ENCODE results near the gene UAP1L1. TPM values are rescaled to one million over a fixed set of nuclear protein-coding genes. Genes with fewer than 3 reads are reported as not detected.
A peak's percentile ranks its signal among the peaks of the same experiment; 100 is the strongest.

Gene UAP1L1
- total and polyA plus RNA-seq, 11 donors: 3.9 to 15.1 (median 9.4) TPM

- DNase-seq (no peak), ATAC-seq (no peak)
- H3K27ac ChIP-seq: no peak overlapping the region
- H3K4me3 ChIP-seq: no peak overlapping the region
- TF ChIP-seq CTCF (IDR thresholded peaks at IDR 0.05) (no peak), POLR2A (IDR thresholded peaks at IDR 0.05) (no peak)
- 39 to 54% (median 42%) methylated on average over 21 to 72 of the region's 72 CpGs for WGBS, 4 donors
- peaks cover 5 to 78% (median 47%) of the 10 kb centered on the region in 9 donors for H3K27me3 ChIP-seq
- peaks cover 5 to 50% (median 32%) of the 10 kb centered on the region in 12 donors for H3K4me1 ChIP-seq
- intact Hi-C loops (cut with DNase I): loop anchor here in 3 of 10 donors (2.0 kb wide), 2 partner anchors 16 to 18 kb away; no protein-coding TSS in a partner anchor
- H3K36me3 ChIP-seq: no peaks in the 10 kb centered on the region
- no peaks in the 10 kb centered on the region for H3K9me3 ChIP-seq
Measured at GRCh38 chr9:137048655-137049543, 28.4 kb upstream of the UAP1L1 start.

- Histone ChIP-seq H3K9me3 (no peaks in the 10 kb centered on the region), H3K4me3 (no peak overlapping the region), H3K4me1 (peaks cover 8 to 50% (median 32%) of the 10 kb centered on the region in 12 donors), H3K27me3 (peaks cover 5 to 84% (median 47%) of the 10 kb centered on the region in 9 donors), H3K36me3 (no peaks in the 10 kb centered on the region), H3K27ac (no peak overlapping the region)
- TF ChIP-seq CTCF (IDR thresholded peaks at IDR 0.05) (peak; percentile 29 to 65 (median 50)), POLR2A (IDR thresholded peaks at IDR 0.05) (no peak)
- DNase-seq: peak in 2 of 5 donors; percentile 66 to 67
- peak; percentile 4 to 28 (median 14) for ATAC-seq
- intact Hi-C loops (cut with DNase I): loop anchor here in 3 of 10 donors (2.0 kb wide), 2 partner anchors 15 to 17 kb away; no protein-coding TSS in a partner anchor
- WGBS, 4 donors: 48 to 60% (median 50%) methylated on average over 21 to 38 of the region's 38 CpGs
Measured at GRCh38 chr9:137049544-137050449, 27.5 kb upstream of the UAP1L1 start.

- no peak for ATAC-seq
Measured at GRCh38 chr9:137050570-137050969, 26.7 kb upstream of the UAP1L1 start.

More at GRCh38 chr9:137050570-137050969, 26.7 kb upstream of the UAP1L1 start:
- Histone ChIP-seq H3K4me1 (peaks cover 15 to 50% (median 34%) of the 10 kb centered on the region in 12 donors), H3K27me3 (peaks cover 5 to 82% (median 47%) of the 10 kb centered on the region in 9 donors), H3K9me3 (no peaks in the 10 kb centered on the region), H3K36me3 (no peaks in the 10 kb centered on the region), H3K27ac (no peak overlapping the region), H3K4me3 (no peak overlapping the region)
- intact Hi-C loops (cut with DNase I): no loop called here
- no peak for DNase-seq
- 76 to 90% (median 85%) methylated on average over 5 of the region's 5 CpGs for WGBS, 4 donors
- no peak for TF ChIP-seq POLR2A (IDR thresholded peaks at IDR 0.05)
- TF ChIP-seq CTCF (IDR thresholded peaks at IDR 0.05): no peak
